WTC11 (cell line): ENCODE data around the gene TEX44. TPM values are rescaled to one million over a fixed set of nuclear protein-coding genes. Genes with fewer than 3 reads are reported as not detected.

Source experiments
- ZNF263 ChIP-seq: sonication (generic); formaldehyde crosslinking; IDR thresholded peaks from 2 replicates; pipeline ENCODE4 v1.8.1; 2022; ENCODE audit warnings: low read depth, mild to moderate bottlenecking, moderate library complexity, missing genetic modification reagents
- total RNA-seq: library from RNA; stranded (reverse); gene quantifications from 3 replicates; pipeline ENCODE4 v1.2.3, GENCODE V29; 2021
- TF ChIP-seq, protein P1 (sequence below): sonication (generic); formaldehyde crosslinking; IDR thresholded peaks from 2 replicates; pipeline ENCODE4 v1.8.1; 2023; ENCODE audit warnings: mild to moderate bottlenecking, missing genetic modification reagents, moderate library complexity

The TEX44 gene
- total RNA-seq, 1 experiment from 2014 or later, result not detected

DNA sequence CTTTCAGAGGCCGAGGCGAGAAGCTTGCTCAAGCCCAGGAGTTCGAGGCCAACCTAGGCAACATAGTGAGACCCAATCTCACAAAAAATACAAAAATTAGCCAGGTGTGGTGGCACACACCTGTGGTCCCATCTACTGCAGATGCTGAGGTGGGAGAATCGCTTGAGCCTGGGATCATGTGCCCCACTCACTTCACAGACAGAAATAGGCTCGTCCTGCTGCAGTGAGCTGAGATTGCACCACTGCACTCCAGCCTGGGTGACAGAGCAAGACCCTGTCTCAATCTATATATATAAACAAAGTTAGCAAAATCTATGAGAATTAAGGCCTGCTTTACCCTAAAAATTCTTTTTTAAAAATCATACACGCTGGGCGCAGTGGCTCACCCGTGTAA lies 50.8 kb downstream of the TEX44 start (continued):
- TF ChIP-seq, protein P1, sequence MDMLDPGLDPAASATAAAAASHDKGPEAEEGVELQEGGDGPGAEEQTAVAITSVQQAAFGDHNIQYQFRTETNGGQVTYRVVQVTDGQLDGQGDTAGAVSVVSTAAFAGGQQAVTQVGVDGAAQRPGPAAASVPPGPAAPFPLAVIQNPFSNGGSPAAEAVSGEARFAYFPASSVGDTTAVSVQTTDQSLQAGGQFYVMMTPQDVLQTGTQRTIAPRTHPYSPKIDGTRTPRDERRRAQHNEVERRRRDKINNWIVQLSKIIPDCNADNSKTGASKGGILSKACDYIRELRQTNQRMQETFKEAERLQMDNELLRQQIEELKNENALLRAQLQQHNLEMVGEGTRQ, result no peak
- TF ChIP-seq ZNF263, result no peak

Other genes starting within 250 kb of the TEX44 start
- gene B3GNT7, start 197.2 kb upstream of the TEX44 start, total RNA-seq, result 151 to 197 TPM (median 194 TPM) in 3 replicates
- 944 to 1,223 TPM (median 1,004 TPM) in 3 replicates for gene NCL, start 128.4 kb upstream of the TEX44 start, total RNA-seq
- gene NMUR1, start 62.4 kb upstream of the TEX44 start, total RNA-seq, result 0.42 to 0.44 TPM (median 0.44 TPM) in 3 replicates
- gene PTMA, start 115.7 kb downstream of the TEX44 start, total RNA-seq, result 2,164 to 2,284 TPM (median 2,200 TPM) in 3 replicates
- 30.2 to 32.8 TPM (median 31.4 TPM) in 3 replicates for gene PDE6D, start 188.4 kb downstream of the TEX44 start, total RNA-seq
- 56.5 to 63.8 TPM (median 57.1 TPM) in 3 replicates for gene COPS7B, start 193.6 kb downstream of the TEX44 start, total RNA-seq